ENCODE results near the gene KRT10.
"Not testable (repeated sequence)": the region's sequence is repeated elsewhere in the genome, so short reads cannot be mapped to it uniquely, and the experiment has no call there.

GRCh38 chr17:40814657-40815056 is 7.8 kb downstream of the KRT10 start:
- TF ChIP-seq CTCF (IDR thresholded peaks at IDR 0.05); ZFX (IDR thresholded peaks at IDR 0.05; ENCODE audit: borderline replicate concordance): not testable (repeated sequence)

All from 22Rv1 (cell line).